ENCODE data around the gene ADGRV1.

DNA sequence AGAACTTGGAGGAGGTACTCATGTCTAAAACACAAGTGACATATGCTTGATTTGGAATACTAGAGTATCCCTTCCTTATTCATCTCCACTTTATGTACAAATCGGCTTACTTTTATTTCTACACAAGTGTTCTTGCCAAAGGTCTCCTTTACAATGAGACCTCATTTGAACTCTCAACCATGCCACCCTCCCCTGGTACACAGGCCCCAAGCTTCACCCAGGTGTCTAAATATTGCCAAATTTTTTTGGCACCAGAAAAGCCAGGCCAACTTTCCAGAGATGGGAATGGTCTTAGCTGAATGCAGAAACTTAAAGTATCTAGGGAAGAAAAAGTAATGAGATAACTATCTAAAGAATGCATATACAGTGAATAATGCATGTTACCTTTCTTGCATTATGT, 48.2 kb upstream of the ADGRV1 start:
- TF ChIP-seq, protein P1, sequence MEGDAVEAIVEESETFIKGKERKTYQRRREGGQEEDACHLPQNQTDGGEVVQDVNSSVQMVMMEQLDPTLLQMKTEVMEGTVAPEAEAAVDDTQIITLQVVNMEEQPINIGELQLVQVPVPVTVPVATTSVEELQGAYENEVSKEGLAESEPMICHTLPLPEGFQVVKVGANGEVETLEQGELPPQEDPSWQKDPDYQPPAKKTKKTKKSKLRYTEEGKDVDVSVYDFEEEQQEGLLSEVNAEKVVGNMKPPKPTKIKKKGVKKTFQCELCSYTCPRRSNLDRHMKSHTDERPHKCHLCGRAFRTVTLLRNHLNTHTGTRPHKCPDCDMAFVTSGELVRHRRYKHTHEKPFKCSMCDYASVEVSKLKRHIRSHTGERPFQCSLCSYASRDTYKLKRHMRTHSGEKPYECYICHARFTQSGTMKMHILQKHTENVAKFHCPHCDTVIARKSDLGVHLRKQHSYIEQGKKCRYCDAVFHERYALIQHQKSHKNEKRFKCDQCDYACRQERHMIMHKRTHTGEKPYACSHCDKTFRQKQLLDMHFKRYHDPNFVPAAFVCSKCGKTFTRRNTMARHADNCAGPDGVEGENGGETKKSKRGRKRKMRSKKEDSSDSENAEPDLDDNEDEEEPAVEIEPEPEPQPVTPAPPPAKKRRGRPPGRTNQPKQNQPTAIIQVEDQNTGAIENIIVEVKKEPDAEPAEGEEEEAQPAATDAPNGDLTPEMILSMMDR (IDR thresholded peaks at IDR 0.05; ENCODE audit: insufficient read depth, low read length) = no peak
- no peak for TF ChIP-seq POLR2AphosphoS5 (IDR thresholded peaks at IDR 0.05; ENCODE audit: low read depth)
- TF ChIP-seq, protein P2, sequence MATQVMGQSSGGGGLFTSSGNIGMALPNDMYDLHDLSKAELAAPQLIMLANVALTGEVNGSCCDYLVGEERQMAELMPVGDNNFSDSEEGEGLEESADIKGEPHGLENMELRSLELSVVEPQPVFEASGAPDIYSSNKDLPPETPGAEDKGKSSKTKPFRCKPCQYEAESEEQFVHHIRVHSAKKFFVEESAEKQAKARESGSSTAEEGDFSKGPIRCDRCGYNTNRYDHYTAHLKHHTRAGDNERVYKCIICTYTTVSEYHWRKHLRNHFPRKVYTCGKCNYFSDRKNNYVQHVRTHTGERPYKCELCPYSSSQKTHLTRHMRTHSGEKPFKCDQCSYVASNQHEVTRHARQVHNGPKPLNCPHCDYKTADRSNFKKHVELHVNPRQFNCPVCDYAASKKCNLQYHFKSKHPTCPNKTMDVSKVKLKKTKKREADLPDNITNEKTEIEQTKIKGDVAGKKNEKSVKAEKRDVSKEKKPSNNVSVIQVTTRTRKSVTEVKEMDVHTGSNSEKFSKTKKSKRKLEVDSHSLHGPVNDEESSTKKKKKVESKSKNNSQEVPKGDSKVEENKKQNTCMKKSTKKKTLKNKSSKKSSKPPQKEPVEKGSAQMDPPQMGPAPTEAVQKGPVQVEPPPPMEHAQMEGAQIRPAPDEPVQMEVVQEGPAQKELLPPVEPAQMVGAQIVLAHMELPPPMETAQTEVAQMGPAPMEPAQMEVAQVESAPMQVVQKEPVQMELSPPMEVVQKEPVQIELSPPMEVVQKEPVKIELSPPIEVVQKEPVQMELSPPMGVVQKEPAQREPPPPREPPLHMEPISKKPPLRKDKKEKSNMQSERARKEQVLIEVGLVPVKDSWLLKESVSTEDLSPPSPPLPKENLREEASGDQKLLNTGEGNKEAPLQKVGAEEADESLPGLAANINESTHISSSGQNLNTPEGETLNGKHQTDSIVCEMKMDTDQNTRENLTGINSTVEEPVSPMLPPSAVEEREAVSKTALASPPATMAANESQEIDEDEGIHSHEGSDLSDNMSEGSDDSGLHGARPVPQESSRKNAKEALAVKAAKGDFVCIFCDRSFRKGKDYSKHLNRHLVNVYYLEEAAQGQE (IDR thresholded peaks at IDR 0.05; ENCODE audit: insufficient replicate concordance, low read depth) = no peak
- no peak for TF ChIP-seq GABPA (IDR thresholded peaks at IDR 0.05; ENCODE audit: low read depth)
- TF ChIP-seq SPI1 (IDR thresholded peaks at IDR 0.05; ENCODE audit: borderline replicate concordance, low read depth) = no peak

All from HL-60 (cell line).